Measurements from ENCODE around the gene RAI1.

Gene RAI1

GRCh38 chr17:17843096-17843495, 161.8 kb downstream of the RAI1 start:
- TF ChIP-seq CTCF (IDR thresholded peaks at IDR 0.05; ENCODE audit: low read depth, low read length): no peak
- H3K4me3 ChIP-seq (ENCODE audit: low read depth, low read length): no peak overlapping the region

- TF ChIP-seq CTCF (IDR thresholded peaks at IDR 0.05; ENCODE audit: low read depth, low read length): no peak
- no peak overlapping the region for H3K4me3 ChIP-seq (ENCODE audit: low read depth, low read length)
These were observed 162.8 kb downstream of the RAI1 start for GRCh38 chr17:17844079-17844478.

- H3K4me3 ChIP-seq (ENCODE audit: low read depth, low read length): no peak overlapping the region
- no peak for TF ChIP-seq CTCF (IDR thresholded peaks at IDR 0.05; ENCODE audit: low read depth, low read length)
These were observed 163.2 kb downstream of the RAI1 start for GRCh38 chr17:17844500-17844899.

- H3K4me3 ChIP-seq (ENCODE audit: low read depth, low read length): no peak overlapping the region
- TF ChIP-seq CTCF (IDR thresholded peaks at IDR 0.05; ENCODE audit: low read depth, low read length): no peak
These were observed 164.0 kb downstream of the RAI1 start for GRCh38 chr17:17845046-17845775.

- no peak overlapping the region for H3K4me3 ChIP-seq (ENCODE audit: low read depth, low read length)
- no peak for TF ChIP-seq CTCF (IDR thresholded peaks at IDR 0.05; ENCODE audit: low read depth, low read length)
These were observed 164.7 kb downstream of the RAI1 start for GRCh38 chr17:17846003-17846402.

GRCh38 chr17:17846645-17847044, 165.4 kb downstream of the RAI1 start:
- TF ChIP-seq CTCF (IDR thresholded peaks at IDR 0.05; ENCODE audit: low read depth, low read length): no peak
- no peak overlapping the region for H3K4me3 ChIP-seq (ENCODE audit: low read depth, low read length)

GRCh38 chr17:17847118-17847689, 165.9 kb downstream of the RAI1 start:
- TF ChIP-seq CTCF (IDR thresholded peaks at IDR 0.05; ENCODE audit: low read depth, low read length): no peak
- H3K4me3 ChIP-seq (ENCODE audit: low read depth, low read length): no peak overlapping the region
